GM19240 (cell line): Measurements from ENCODE around the gene IL1B.

ENCODE experiments used
- DNase-seq: peaks from one replicate; pipeline ENCODE4 v3.0.0; 2011; ENCODE audit warnings: low spot score; ENCODE audit not compliant: insufficient read length

The IL1B gene

DNA sequence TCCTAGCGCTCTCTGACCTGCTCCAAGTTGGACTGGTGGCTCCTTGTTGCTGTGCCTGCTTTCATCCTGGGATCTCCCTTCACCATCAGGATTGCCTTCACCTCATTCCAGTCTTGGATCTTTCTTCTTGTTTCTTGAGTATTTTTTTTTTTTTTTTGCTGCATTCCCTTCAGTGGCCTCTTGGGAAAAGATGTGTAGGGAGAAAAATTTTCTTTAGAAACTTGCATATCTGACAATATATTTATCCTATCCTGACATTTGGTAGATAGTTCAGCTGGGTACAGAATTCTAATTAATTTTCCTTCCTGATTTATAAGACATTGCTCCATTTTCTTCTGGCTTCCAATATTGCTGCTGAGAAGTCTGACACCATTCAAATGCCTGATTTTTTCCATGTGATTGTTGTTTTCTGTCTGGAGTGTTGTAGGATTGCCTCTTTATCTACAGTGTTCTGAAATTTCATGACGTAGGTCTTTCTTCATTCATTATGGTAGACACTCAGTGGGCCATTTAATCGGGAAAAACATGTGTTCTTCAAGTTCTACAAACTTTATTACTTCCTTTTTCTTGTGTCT, 29.3 kb downstream of the IL1B start:
- DNase-seq: no peak

DNA sequence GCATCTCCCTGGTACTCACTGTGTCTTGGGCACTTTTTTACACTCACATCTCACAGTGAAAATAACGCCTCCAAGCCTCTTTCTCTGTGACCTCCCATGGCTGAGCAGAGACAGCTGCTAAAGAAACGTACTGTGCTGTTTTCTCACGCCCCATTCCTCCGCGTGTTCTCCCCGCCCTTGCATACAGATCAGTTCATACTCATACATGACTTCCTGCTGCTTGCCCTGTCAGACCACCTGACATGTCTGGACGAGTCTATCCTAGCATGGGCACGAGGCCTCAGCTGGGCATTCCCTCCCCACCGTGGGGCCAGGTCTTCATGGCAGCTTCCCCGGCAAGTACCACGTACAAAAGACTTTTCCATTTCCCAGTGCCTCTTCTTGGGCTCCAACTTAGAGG, 31.0 kb downstream of the IL1B start:
- DNase-seq: peak; percentile 23

DNA sequence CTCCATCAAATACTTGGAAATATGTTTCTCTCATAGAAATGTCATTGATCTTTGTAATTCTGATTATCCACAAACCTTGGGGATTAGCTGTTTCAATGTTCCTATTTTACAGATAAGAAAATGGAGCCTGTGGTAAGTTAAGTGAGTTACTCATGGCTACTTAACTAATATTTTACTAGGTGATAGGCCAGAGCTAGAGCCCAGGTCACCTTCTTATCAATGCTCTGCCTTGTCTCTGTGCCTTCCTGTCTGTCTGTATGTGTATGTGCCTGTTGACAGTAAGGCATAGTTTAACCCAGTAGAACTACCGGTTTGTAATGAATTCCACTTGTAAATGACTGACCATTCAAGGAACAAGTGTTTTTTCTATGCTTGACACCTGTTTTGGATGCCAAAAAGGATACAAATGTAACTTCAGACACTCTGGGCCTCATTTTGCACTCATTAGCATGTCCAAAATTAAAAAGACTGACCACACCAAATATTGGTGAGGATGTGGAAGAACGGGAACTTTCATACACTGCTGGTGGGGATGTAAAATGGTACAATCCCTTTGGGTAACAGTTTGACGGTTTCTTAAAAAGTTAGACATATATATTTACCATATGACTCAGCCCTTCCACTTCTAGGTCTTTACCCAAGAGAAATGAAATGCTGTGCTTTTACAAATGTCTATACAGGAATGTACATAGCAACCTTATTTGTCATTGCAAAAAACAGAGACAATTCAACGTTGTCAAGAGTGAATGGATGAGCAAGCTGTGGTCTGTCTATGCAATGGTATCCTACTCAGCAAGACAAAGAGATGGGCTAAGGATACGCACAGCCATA, 32.7 kb downstream of the IL1B start:
- no peak for DNase-seq

DNA sequence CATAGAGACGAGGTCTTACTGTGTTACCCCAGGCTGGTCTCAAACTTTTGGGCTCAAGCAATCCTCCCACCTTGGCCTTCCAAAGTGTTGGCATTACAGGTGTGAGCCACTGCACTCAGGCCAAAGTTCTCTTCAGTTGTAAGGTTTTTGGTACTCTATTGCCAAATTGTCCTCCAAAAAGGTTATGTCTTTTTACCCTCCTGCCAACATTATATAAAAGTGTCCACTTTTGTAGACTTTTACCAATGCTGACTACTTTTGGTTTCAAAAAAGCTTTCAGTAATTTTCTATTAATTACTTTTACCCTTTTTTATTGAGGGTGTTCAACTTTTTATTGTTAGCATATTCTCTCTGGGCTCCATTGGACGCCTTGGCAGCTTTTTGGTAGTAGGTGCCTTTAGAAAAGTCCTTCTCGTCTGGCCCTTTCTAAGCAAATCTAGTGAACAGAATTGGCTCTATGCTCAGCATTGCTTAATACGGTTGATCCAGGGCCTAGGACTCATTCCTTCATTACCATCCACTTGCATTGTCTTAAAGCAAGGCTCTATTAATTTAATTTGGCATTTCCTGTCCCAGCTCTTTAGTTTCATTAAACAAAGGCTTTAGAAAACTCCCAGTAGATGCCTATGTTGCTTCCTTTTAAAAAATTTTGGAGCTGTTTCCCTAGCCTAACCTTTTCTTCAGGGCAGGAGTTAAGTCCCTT, 35.5 kb downstream of the IL1B start:
- DNase-seq: no peak

DNA sequence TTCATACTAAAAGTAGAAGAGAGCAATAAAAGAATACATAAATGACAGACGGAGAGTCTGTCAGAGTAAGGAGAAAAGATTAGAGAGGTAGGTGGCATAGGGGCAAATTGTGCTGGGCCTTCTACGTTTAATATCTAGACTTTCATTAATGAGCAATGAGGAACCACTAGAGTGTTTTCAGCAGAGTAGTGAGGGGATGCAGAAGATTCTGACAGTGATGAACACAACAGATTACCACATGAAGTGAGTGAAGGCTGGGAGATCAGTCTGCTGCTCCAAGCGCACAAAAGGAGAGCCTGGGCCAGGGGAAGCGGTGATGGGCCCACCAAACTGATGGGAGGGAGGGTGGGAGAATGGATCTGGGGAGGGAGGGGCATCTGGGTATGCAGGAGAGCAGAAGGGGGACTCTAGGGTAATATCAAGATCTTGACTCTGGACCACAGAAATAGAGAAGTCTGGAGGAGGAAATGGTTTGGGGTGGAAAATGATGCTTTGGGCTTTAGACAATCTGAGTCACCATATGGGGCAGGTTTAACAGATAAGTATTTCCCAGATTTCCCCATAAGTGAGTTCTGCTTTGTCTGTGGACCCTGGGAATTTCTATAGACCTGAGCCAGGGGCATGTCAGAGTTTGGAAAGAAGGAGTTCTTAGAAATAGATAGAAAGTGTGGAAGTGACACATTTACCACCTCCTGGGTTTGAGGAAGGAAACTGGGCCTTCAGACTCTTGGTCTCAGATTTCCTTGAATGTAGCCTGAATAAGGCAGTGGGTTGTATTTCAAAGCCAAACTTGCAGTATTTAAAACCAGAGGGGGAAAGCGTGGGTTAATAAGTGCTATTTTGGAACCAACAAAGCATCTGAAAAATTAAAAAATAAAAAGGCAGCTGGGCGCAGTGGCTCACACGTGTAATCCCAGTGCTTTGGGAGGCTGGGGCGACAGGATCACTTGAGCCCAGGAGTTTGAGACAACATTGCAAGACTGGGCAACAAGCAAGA, 37.3 kb downstream of the IL1B start:
- DNase-seq: no peak

GRCh38 chr2:112796486-112796885, 40.1 kb downstream of the IL1B start:
- DNase-seq: no peak

GRCh38 chr2:112795774-112796173, 40.8 kb downstream of the IL1B start:
- no peak for DNase-seq

GRCh38 chr2:112794841-112795240, 41.7 kb downstream of the IL1B start:
- no peak for DNase-seq

GRCh38 chr2:112794131-112794733, 42.3 kb downstream of the IL1B start:
- DNase-seq: no peak

- DNase-seq: no peak
Measured at GRCh38 chr2:112793449-112793978, 43.1 kb downstream of the IL1B start.

GRCh38 chr2:112792419-112792818, 44.2 kb downstream of the IL1B start:
- no peak for DNase-seq

DNA sequence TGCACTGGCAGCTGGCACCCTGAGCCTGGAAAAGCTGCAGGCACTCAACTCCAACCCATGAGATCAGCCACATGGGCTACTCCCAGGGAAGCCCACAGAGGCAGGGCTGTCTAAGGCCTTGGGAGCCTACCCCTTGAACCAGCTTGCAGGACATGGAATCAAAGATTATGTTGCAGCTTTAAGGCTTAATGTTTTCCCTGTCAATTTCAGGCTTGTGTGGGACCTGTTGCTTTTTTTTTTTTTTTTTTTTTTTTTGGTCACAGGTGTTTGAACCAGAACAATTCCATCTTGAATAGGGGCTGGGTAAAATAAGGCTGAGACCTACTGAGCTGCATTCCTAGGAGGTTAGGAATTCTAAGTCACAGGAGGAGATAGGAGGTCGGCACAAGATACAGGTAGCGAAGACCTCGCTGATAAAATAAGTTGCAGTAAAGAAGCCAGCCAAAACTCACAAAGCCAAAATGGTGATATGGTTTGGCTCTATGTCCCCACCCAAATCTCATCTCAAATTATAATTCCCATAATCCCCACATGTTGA, 44.8 kb downstream of the IL1B start:
- no peak for DNase-seq

DNA sequence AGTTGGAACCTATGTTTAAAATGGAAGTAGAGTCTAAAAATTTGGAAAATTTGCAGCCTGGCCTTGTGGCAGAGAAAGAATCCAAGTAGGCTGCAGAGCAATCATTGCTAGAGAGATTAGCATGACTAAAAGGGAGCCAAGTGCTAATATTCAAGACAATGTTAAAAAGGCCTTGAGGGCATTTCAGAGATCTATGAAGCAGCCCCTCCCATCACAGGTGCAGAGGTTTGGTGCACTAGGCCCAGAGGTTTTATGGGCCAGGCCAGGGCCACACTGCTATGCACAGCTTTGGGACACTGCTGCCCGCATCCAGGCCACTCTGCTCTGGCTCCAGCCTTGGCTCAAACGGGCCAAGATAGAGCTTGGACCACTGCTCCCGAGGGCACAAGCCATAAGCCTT, 45.6 kb downstream of the IL1B start:
- DNase-seq: no peak

DNA sequence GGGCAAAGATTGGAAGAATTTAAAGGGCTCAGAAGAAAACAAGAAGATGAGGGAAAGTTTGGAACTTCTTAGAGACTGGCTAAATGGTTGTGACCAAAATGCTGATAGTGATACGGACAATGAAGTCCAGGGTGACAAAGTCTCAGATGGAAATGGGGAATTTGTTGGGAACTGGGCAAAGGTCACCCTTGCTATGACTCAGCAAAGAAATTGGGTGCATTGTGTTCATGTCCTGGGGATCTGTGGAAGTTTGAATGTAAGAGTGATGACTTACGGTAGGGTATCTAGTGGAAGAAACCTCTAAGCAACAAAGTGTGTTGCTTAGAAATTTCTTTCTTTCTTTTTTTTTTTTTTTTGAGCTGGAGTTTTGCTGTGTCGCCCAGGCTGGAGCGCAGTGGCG, 46.3 kb downstream of the IL1B start:
- no peak for DNase-seq

DNA sequence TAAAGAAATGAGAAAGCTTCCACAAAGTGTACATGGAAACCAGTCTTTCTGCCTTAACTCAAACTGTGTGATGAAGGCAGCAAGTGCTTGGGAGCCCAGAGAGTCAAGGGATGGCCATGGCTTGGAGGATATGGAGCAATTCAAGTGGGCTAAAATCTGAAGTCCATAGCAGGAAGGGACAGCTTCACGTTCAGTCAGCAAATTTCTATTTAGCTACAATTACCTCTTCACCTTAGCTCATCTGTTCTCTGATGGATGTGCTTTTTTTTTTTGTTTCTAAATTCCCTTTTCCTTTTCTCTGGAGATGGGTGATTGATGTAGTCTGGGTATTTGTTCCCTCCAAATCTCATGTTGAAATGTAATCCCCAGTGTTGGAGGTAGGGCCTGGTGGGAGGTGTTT, 47.4 kb downstream of the IL1B start:
- DNase-seq: no peak

- DNase-seq: no peak
Measured at GRCh38 chr2:112788653-112789052, 47.9 kb downstream of the IL1B start.

- no peak for DNase-seq
Measured at GRCh38 chr2:112787729-112788393, 48.7 kb downstream of the IL1B start.

DNA sequence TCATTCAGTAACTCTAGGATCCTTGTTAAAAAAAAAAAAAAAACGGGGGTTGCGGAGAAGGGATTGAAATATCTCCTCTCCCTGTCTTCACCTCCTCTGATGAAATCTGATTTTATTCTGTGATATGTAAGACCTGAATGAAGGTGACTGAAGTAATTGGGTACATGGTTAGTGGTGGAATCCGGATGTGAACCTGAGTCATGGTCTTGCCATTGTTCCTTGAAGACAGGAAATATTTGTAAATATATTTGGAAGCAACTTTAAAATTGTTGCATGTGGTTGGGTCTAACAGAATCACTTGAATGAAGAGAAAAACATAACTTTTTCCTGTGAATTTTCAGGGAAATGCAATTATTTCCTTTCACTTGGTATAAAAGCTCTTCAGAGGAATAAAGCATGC, 49.3 kb downstream of the IL1B start:
- DNase-seq: no peak

DNA sequence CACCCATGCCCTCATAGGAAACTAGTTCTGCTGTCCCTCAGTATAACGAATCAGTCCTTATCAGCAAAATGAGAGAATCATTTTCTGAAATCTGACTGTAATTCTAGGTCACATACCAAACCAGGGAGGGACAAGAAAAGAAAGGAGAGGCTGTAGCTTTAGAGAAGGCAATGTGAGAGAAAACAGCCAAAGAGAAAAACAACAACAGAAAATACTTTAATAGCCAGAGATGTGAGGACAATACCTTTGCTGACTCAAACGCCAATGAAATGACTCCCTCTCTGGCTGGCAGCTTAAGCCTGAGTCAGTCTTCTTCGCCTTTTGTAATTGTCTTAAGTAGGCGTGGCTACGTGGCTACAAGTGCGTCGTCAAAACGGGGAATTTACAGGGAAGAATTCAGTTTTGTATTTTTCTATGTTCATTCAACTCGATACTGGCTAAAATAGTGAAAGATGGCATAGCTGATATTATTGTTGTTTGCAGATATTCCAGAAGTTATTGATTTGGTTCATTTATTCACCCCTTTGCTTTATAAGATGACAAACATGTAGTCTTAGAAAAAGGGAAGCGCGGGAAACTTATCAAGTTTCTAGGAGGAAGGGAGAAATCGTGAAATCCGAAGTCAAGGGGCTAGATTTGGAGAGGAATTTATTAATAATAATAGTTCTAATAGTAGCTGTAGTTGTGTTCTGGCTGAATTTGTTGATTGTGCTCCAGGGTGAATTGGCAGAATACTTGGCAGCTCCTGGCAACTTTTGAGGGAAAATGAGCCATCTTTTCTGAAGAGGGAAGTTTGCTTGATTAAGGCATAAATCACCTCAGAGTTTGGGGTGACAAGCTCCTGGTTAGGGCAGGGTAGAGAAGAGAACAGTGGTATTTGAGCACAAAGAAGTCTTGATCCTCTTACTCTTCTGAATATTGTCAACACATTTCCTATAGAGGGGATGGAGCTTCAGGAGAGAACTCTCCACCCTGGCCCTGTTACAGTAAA, 52.1 kb downstream of the IL1B start, which contains the start of gene IL1A:
TSS of gene IL1A (minus strand) at position 295 of the 991 bp plus-strand sequence. CDS start 723 bp downstream, outside the sequence.
- DNase-seq: no peak
